ENCODE data around the gene ANKS6.

Gene ANKS6

GRCh38 chr9:98726735-98727134 is 69.6 kb downstream of the ANKS6 start:
- no peak for TF ChIP-seq CTCF (IDR thresholded peaks at IDR 0.05; ENCODE audit: control extremely low read depth, extremely low read depth, low read depth, missing control alignments)
- DNase-seq (ENCODE audit: extremely low spot score) = no peak
- ChIA-PET CTCF (interaction anchor here (2.3 kb wide), 1 partner anchor 49 kb away, joined by 8 read pairs; no protein-coding TSS in a partner anchor), POLR2A (no interaction called here)

DNA sequence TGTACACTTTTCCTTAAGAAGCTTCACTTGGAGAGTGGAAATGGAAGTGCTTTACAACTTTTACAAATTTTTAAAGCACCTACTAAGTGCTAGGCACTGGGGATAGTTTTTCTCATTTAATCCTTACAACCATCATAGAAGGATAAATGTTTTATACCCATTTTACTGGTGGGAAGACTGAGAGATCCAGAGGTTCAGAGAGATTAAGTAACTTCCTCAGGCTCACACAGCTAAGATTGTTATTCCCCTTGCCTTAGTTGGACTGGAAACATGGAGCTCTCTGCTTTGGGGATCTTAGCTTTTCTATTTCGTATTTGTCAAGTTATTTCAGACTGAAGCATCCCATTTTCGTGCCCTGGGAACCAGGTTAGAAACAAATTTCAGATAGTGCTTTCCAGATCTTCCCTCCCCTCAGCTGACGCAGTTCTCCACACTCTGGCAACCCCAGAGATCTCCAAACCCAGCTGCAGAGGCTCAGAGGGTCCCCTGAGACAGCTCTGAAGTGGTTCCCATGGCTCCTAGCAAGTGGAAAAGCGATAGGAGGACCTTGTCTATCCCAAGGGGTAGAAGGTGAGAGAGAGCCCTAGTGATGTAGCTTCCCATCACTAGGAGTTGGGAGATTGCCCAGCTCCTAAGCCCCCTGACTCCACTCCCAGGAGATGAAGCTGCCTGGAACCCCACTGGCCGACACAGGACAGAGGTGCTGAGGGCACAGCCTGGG is 71.4 kb downstream of the ANKS6 start:
- no peak for DNase-seq (ENCODE audit: extremely low spot score)
- POLR2A ChIA-PET = no interaction called here
- TF ChIP-seq CTCF (IDR thresholded peaks at IDR 0.05; ENCODE audit: control extremely low read depth, extremely low read depth, low read depth, missing control alignments) = no peak
- CTCF ChIA-PET = interaction anchor here (1.0 to 1.6 kb wide), 5 partner anchors 11 to 49 kb away, joined by 3 to 5 read pairs (median 4); no protein-coding TSS in a partner anchor

DNA sequence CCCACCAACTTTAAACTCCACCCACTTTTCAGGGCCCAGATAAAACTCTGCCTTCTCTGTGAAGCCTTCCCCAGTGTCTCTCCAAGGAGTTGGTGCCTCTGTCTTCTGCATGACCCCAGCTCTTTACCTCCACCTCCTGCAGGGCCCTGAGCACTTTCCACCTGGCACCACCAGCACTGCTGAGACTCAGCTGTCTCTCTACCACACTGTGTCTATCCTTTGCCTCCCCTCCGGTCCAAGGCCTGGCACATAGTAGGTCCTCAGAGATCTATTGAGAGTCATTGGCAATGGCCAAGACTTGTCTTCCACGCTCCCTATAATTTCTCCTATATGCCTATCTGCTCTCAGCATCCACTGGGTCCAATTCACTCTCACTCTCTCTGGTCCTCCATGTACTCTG is 74.7 kb downstream of the ANKS6 start:
- no peak for DNase-seq (ENCODE audit: extremely low spot score)
- ChIA-PET POLR2A (no interaction called here), CTCF (no interaction called here)
- TF ChIP-seq CTCF (IDR thresholded peaks at IDR 0.05; ENCODE audit: control extremely low read depth, extremely low read depth, low read depth, missing control alignments) = no peak

- TF ChIP-seq CTCF (IDR thresholded peaks at IDR 0.05; ENCODE audit: control extremely low read depth, extremely low read depth, low read depth, missing control alignments) = no peak
- POLR2A ChIA-PET = no interaction called here
- DNase-seq (ENCODE audit: extremely low spot score) = no peak
- CTCF ChIA-PET = no interaction called here
These were observed 76.0 kb downstream of the ANKS6 start for GRCh38 chr9:98720402-98720801.

GRCh38 chr9:98719055-98719454 is 77.3 kb downstream of the ANKS6 start:
- CTCF ChIA-PET = no interaction called here
- POLR2A ChIA-PET = no interaction called here
- no peak for TF ChIP-seq CTCF (IDR thresholded peaks at IDR 0.05; ENCODE audit: control extremely low read depth, extremely low read depth, low read depth, missing control alignments)

DNA sequence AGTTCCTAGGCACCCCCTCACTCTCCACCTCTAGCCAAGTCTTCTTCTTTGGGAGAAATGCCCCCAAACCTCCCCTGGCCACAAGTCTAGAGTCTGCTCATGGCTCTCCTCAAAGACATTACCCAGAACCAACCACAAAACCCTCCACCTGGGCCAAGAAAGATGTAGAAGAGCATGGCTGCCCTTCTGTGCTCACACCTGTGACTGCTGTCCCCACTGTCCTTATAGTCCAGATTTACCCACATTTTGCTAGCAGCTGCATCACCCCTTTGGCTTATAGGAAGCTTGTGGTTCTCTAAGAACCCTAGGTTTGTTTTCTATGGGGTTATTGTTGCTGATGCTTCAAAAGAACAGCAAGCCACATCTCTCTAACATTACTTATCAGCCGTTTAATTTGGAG is 81.5 kb downstream of the ANKS6 start:
- POLR2A ChIA-PET = no interaction called here
- no peak for TF ChIP-seq CTCF (IDR thresholded peaks at IDR 0.05; ENCODE audit: control extremely low read depth, extremely low read depth, low read depth, missing control alignments)
- DNase-seq (ENCODE audit: extremely low spot score) = no peak
- CTCF ChIA-PET = no interaction called here

More at GRCh38 chr9:98719055-98719454, 77.3 kb downstream of the ANKS6 start:
- no peak for DNase-seq (ENCODE audit: extremely low spot score)

All from GM10248 (cell line).